ENCODE data around the gene LMTK3. TPM values are rescaled to one million over a fixed set of nuclear protein-coding genes. Genes with fewer than 3 reads are reported as not detected.

Gene LMTK3
- polyA plus RNA-seq, 1 donor from 2014 or later, result 8.1 TPM

DNA sequence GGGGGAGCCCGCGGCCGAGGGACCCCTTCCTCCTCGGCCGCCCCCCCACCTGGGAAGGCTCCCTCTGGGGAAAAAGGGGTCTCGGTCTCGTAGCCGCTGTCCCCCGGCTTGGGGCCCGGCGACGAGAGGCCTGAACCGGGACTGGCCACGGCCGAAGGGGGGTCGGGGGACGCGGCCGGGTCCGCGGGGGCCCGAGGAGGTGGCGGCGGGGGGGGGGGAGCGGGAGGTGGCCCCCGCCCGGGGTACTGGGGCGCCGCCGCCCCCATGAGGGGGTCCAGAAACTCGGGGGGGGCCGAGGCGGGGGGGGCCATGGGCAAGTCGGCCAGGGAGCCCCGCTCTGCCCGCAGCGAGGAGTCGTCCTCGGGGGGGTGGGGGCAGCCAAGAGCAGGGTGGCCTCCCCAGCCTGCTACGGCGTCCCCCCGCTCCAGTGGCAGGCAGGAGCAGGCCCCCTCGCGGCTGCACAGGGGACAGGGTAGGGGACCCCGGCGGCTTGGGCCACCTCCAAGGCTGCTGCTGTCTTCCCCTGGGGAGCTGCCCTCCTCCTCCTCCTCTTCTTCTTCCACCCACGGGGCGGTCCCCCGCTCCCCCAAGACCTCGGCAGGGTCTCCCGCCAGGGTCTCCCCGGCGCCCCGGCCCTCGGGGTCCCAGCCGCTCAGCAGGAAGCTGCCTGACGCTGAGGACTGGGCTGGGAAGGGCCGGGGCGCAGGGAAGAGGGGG lies 12.9 kb downstream of the LMTK3 start:
- no peaks in the 10 kb centered on the region for H4K20me1 ChIP-seq (ENCODE audit: insufficient read depth)
- no peaks in the 10 kb centered on the region for H3K9me2 ChIP-seq (ENCODE audit: insufficient read depth, low read length)
- no peak overlapping the region for H3K4me3 ChIP-seq (ENCODE audit: low read length)
- no peaks in the 10 kb centered on the region for H3K79me2 ChIP-seq (replicated peaks; ENCODE audit: insufficient read depth, low read length)
- H3K9me3 ChIP-seq (ENCODE audit: low read length), result no peaks in the 10 kb centered on the region
- no peak overlapping the region for H2AFZ ChIP-seq (ENCODE audit: low read depth, low read length)
- H3K27ac ChIP-seq (ENCODE audit: low read length), result no peak overlapping the region
- TF ChIP-seq POLR2AphosphoS5 (IDR thresholded peaks at IDR 0.05), result no peak
- no peak for TF ChIP-seq RAD21 (conservative IDR thresholded peaks at IDR 0.05)
- no peak for TF ChIP-seq TAF1 (IDR thresholded peaks at IDR 0.05; ENCODE audit: low read depth)
- no peak for TF ChIP-seq EP300 (conservative IDR thresholded peaks at IDR 0.05; ENCODE audit: poor library complexity, severe bottlenecking)
- TF ChIP-seq MXI1 (conservative IDR thresholded peaks at IDR 0.05; ENCODE audit: poor library complexity, severe bottlenecking), result no peak
- TF ChIP-seq EZH2 (IDR thresholded peaks at IDR 0.05; ENCODE audit: borderline replicate concordance, insufficient read depth, low read length, poor library complexity, severe bottlenecking), result no peak
- TF ChIP-seq, protein P1, sequence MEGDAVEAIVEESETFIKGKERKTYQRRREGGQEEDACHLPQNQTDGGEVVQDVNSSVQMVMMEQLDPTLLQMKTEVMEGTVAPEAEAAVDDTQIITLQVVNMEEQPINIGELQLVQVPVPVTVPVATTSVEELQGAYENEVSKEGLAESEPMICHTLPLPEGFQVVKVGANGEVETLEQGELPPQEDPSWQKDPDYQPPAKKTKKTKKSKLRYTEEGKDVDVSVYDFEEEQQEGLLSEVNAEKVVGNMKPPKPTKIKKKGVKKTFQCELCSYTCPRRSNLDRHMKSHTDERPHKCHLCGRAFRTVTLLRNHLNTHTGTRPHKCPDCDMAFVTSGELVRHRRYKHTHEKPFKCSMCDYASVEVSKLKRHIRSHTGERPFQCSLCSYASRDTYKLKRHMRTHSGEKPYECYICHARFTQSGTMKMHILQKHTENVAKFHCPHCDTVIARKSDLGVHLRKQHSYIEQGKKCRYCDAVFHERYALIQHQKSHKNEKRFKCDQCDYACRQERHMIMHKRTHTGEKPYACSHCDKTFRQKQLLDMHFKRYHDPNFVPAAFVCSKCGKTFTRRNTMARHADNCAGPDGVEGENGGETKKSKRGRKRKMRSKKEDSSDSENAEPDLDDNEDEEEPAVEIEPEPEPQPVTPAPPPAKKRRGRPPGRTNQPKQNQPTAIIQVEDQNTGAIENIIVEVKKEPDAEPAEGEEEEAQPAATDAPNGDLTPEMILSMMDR (IDR thresholded peaks at IDR 0.05; ENCODE audit: poor library complexity, severe bottlenecking), result no peak
- TF ChIP-seq, protein P2, sequence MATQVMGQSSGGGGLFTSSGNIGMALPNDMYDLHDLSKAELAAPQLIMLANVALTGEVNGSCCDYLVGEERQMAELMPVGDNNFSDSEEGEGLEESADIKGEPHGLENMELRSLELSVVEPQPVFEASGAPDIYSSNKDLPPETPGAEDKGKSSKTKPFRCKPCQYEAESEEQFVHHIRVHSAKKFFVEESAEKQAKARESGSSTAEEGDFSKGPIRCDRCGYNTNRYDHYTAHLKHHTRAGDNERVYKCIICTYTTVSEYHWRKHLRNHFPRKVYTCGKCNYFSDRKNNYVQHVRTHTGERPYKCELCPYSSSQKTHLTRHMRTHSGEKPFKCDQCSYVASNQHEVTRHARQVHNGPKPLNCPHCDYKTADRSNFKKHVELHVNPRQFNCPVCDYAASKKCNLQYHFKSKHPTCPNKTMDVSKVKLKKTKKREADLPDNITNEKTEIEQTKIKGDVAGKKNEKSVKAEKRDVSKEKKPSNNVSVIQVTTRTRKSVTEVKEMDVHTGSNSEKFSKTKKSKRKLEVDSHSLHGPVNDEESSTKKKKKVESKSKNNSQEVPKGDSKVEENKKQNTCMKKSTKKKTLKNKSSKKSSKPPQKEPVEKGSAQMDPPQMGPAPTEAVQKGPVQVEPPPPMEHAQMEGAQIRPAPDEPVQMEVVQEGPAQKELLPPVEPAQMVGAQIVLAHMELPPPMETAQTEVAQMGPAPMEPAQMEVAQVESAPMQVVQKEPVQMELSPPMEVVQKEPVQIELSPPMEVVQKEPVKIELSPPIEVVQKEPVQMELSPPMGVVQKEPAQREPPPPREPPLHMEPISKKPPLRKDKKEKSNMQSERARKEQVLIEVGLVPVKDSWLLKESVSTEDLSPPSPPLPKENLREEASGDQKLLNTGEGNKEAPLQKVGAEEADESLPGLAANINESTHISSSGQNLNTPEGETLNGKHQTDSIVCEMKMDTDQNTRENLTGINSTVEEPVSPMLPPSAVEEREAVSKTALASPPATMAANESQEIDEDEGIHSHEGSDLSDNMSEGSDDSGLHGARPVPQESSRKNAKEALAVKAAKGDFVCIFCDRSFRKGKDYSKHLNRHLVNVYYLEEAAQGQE (IDR thresholded peaks at IDR 0.05; ENCODE audit: borderline replicate concordance), result no peak
- no peak for TF ChIP-seq SMC3 (conservative IDR thresholded peaks at IDR 0.05; ENCODE audit: poor library complexity)
- no peak overlapping the region for H3K9ac ChIP-seq (ENCODE audit: low read length)
- no peaks in the 10 kb centered on the region for H3F3A ChIP-seq (ENCODE audit: insufficient read depth, low read length, poor library complexity, severe bottlenecking)
- no peaks in the 10 kb centered on the region for H3K27me3 ChIP-seq (ENCODE audit: insufficient read depth, low read depth, low read length)
- H3K4me2 ChIP-seq (ENCODE audit: low read length), result no peak overlapping the region
- no peaks in the 10 kb centered on the region for H3K36me3 ChIP-seq (ENCODE audit: insufficient read depth, low read length)

DNA sequence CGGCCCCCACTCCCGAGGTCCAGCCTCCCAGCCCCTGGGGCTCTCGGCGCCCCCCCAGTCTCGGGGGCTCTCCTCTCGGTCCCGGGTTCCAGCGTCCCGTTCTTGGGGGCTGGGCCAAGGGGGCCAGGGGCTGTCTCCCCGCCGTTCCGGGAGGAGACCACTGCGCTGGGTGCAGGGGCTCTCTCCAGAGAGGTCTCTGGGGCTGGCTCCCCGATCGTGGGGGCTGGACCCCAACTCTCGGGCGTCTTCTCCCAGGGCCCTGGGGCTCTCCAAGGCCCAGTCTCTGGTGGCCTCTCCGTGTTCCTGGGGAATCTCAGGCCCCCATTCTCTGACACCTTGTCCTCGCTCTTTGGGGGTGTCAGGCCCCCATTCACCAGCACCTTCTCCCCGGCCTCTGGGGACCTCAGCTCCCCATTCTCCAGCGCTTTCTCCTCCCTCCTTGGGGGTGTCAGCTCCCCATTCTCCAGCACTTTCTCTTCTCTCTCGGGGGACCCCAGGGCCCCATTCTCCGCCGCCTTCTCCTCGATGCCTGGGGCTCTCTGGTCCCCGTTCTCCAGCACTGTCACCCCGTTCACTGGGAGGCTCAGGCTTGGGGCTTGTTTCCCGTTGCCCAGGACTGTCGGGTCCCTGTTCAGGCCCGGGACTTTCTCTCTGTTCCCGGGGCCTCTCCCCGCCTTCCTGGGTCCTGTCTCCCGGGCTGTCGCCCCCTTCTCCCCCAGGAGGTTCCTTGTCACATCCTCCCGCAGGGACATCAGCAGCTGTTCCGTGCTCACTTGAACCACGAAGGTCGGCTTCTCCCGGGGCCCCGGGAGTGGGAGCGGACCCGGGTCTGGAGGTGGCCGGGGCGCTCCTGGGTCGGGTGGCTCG lies 13.7 kb downstream of the LMTK3 start:
- no peaks in the 10 kb centered on the region for H3K36me3 ChIP-seq (ENCODE audit: insufficient read depth, low read length)
- H3F3A ChIP-seq (ENCODE audit: insufficient read depth, low read length, poor library complexity, severe bottlenecking), result no peaks in the 10 kb centered on the region
- no peaks in the 10 kb centered on the region for H3K9me2 ChIP-seq (ENCODE audit: insufficient read depth, low read length)
- no peak overlapping the region for H3K4me2 ChIP-seq (ENCODE audit: low read length)
- H3K9me3 ChIP-seq (ENCODE audit: low read length), result no peaks in the 10 kb centered on the region
- H4K20me1 ChIP-seq (ENCODE audit: insufficient read depth), result no peaks in the 10 kb centered on the region
- H3K9ac ChIP-seq (ENCODE audit: low read length), result no peak overlapping the region
- TF ChIP-seq EZH2 (IDR thresholded peaks at IDR 0.05; ENCODE audit: borderline replicate concordance, insufficient read depth, low read length, poor library complexity, severe bottlenecking), result no peak
- TF ChIP-seq RAD21 (conservative IDR thresholded peaks at IDR 0.05), result no peak
- no peak for TF ChIP-seq TAF1 (IDR thresholded peaks at IDR 0.05; ENCODE audit: low read depth)
- TF ChIP-seq, protein P1 (IDR thresholded peaks at IDR 0.05; ENCODE audit: poor library complexity, severe bottlenecking), result no peak
- no peak for TF ChIP-seq POLR2AphosphoS5 (IDR thresholded peaks at IDR 0.05)
- TF ChIP-seq SMC3 (conservative IDR thresholded peaks at IDR 0.05; ENCODE audit: poor library complexity), result no peak
- H3K79me2 ChIP-seq (replicated peaks; ENCODE audit: insufficient read depth, low read length), result no peaks in the 10 kb centered on the region
- no peak overlapping the region for H2AFZ ChIP-seq (ENCODE audit: low read depth, low read length)
- H3K4me3 ChIP-seq (ENCODE audit: low read length), result no peak overlapping the region
- no peaks in the 10 kb centered on the region for H3K27me3 ChIP-seq (ENCODE audit: insufficient read depth, low read depth, low read length)
- H3K27ac ChIP-seq (ENCODE audit: low read length), result no peak overlapping the region
